NCI-H748 (cell line): ENCODE measurements around the gene OR10P1.

Source experiments
- DNase-seq: peaks from one replicate; lab custom pipeline; 2025; ENCODE audit not compliant: unreplicated experiment; lab: John Stamatoyannopoulos, UW

Gene OR10P1

GRCh38 chr12:55684761-55685370 is 48.2 kb downstream of the OR10P1 start:
- DNase-seq = no peak

GRCh38 chr12:55685671-55686070 is 49.0 kb downstream of the OR10P1 start:
- no peak for DNase-seq

GRCh38 chr12:55686366-55687010 is 49.8 kb downstream of the OR10P1 start:
- DNase-seq = no peak
